H4 (cell line): ENCODE measurements around the gene IL12RB1. TPM values are rescaled to one million over a fixed set of nuclear protein-coding genes. Genes with fewer than 3 reads are reported as not detected.

Experiments
- DNase-seq: peaks from one replicate; pipeline ENCODE4 v3.0.0-alpha.2; 2015; ENCODE audit warnings: low spot score
- total RNA-seq: library from RNA; depleted of rRNA; stranded (reverse); fragments of >200 nt; shearing (Covaris generic); gene quantifications from 2 replicates; pipeline ENCODE4 v1.2.3, GENCODE V29; 2014; rRNA removed

The IL12RB1 gene
- 2.4 TPM in 2 replicates for total RNA-seq

DNA sequence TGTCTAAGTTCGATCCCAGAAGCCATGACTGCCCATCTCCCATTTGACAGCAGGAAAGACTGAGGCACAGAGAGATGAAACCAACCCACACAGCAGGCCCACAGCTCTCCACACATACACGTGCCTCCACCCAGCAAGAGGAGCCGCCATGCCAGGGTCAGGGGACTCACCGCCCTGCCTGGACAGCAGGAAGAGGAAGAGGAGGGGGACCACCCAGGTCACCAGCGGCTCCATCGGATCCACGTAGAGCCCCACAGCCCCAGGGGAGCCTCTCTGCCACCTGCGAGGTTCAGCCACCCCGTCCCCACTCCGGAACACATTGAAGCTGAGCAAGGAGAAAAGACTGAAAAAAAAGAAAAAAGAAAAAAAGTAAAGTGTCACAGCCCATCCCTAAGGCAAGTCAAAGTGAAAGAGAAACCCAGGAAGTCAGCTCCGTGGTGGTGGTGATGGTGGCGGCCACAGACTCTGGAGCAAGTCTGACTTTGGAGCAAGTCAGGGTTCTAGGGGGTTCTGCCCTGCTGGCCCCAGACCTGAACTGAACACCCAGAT, at the start of gene IL12RB1:
TSS of gene IL12RB1 (minus strand) at position 345 of the 549 bp plus-strand sequence. CDS start at position 234, 111 bp downstream.
- no peak for DNase-seq

DNA sequence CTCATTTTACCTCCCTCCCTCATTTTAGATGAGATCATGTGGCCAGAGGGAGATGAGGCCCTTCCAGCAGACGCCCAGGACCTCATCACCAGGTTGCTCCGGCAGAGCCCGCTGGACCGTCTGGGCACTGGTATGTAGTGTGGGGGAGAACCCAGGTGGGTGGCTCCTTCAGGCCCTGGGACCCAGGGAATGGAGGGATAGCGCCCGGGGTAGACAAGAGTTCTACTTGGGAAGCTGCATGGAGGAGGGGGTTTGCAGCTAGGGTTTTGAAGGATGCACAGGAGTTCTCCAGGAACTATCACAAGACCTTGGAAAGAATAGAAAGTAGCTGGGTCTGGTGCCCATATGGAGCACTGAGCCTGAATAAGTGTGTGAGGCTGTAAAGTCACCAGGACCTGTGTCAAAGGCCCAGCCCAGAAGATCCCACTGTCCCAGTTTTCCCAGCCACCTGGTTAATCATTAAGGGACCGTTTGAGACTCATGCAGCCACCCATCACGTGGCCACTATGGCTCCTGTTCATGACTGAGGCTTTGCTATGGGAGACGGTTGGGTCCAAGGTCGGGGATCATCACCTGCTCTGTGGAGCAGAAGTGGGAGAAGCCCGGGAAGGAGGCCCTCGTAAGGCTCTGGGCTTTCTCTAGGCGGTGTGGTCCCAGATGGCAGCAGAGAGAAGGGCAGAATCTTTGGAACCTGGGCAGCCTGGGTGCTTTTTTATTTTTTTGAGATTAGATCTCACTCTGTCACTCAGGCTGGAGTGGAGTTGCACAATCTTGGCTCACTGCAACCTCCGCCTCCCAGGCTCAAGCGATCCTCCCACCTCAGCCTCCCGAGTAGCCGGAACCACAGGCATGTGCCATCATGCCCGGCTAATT, 49.2 kb upstream of the IL12RB1 start:
- DNase-seq: no peak

DNA sequence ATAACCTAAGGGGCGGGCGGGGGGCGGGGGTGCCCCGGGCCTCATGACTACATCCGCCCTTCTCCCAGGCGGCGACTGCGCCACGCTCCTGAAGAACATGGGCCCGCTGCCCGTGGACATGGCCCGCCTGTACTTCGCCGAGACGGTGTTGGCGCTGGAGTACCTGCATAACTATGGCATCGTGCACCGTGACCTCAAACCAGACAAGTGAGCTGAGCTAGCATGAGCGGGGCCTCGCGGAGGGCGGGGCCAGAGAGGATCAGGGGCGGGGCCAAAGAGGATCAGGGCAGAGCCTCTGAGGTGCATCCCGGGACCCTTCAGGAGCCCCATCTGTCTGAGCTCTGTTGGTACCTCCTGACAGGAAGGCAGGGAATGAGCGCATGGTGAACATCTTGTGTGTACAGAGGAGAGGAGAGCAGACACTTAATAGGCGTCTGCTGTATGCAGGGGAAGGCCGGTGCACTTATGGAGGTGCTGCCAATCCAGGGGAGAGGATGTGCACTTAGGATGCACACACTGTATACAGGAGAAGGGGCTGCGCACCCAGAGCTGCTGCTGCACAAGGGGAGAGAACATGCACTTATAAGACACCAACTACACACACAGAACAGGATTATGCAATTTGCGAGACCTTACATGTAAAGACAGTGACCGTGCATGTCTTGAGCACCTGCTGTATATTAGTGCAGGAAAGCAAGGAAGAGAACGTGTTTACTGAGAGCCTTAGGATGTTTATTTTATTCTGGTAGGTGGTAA, 45.3 kb upstream of the IL12RB1 start:
- DNase-seq: no peak

DNA sequence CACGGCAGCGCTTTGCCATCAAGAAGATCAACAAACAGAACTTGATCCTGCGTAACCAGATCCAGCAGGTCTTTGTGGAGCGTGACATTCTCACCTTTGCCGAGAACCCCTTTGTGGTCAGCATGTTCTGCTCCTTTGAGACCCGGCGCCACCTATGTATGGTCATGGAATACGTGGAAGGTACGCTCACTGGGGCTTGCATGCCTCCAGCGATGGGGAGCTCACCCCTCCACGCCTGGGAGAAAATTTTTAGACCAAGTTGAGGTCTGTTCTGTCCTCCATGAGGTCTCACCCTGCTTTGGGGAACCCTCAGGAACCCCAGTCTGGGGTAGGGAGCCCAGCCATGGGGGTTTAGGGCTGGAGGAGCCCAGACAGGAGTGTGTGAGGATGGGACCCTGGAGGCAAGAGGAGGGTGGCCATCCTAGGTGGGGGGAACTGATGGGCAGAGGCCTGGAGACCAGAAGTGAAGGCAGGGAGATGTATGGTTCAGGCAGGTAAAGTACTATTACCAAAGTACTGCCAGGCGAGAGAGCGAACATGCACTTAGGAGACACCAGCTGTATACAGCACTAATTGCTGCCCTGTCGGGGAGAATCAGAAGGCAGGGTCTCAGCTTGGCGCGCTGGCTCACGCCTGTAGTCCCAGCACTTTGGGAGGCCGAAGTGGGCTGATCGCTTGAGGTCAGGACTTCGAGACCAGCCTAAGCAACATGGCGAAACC, 43.9 kb upstream of the IL12RB1 start:
- no peak for DNase-seq

DNA sequence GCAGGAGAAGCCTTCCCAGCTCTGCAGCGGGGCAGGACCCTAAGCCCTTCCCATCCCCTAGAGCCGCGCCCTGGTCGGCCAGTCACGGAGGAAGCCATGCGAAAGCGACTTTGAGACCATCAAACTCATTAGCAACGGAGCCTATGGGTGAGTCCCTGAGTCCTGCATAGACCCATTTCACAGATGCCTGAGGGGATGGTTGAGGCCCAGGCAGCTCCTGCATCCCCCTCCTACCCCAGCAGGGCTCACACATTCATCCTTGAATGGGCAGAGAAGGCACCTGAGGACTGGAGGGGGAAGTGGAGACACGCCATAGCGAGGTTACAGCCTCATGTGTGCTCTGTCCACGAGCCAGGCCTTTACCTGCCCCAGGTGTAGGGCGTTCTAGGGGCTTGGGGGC, 42.1 kb upstream of the IL12RB1 start:
- DNase-seq: no peak

DNA sequence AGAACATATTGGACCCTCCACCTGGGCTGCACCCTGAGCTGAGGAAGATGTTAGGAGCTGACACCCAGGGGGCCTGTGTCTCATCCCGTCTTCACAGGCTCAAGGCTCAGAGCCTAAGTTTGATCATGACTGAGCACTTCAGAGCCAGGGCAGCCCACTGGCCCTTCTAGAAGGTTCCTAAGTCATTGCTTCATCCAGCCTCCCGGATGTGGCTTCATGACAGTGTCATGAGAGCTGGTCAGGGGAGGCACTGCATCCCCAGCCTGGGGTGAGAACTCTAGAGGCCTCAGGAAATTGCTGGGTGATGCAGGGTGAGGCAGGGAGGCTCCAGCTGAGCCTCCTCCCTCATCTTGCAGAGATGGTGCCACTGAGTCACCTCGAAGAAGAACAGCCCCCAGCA, 41.3 kb upstream of the IL12RB1 start:
- DNase-seq: no peak

DNA sequence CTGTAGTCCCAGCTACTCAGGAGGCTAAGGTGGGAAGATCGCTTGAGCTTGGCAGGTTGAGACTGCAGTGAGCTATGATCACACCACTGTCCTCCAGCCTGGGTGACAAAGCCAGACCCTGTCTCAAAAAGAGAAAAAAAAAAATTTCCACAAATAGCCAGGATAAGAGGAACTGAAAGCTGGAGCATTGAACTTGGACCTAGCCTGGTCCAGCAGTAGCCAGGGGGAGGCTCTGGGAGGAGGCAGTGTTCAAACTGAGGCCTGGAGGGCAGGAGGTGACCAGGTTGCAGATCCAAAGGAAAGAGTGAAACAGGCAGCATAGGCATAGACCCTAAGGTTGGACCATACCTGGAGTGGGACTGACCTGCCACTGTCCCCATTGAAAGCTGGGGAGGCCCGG, 39.4 kb upstream of the IL12RB1 start:
- DNase-seq: no peak

DNA sequence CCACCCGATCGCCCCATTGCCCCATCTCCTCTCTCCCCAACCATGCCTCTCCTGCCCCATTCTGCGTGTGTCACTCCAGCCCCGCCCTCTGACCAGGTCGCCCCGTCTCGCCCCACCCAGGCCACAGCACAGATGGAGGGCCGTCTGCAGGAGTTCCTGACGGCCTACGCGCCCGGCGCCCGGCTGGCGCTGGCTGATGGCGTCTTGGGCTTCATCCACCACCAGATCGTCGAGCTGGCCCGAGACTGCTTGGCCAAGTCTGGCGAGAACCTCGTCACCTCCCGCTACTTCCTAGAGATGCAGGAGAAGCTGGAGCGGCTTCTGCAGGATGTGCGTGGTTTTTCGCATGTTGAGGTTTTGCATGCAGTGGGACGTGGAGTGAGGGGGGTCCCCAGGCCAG, 37.1 kb upstream of the IL12RB1 start:
- DNase-seq: no peak

DNA sequence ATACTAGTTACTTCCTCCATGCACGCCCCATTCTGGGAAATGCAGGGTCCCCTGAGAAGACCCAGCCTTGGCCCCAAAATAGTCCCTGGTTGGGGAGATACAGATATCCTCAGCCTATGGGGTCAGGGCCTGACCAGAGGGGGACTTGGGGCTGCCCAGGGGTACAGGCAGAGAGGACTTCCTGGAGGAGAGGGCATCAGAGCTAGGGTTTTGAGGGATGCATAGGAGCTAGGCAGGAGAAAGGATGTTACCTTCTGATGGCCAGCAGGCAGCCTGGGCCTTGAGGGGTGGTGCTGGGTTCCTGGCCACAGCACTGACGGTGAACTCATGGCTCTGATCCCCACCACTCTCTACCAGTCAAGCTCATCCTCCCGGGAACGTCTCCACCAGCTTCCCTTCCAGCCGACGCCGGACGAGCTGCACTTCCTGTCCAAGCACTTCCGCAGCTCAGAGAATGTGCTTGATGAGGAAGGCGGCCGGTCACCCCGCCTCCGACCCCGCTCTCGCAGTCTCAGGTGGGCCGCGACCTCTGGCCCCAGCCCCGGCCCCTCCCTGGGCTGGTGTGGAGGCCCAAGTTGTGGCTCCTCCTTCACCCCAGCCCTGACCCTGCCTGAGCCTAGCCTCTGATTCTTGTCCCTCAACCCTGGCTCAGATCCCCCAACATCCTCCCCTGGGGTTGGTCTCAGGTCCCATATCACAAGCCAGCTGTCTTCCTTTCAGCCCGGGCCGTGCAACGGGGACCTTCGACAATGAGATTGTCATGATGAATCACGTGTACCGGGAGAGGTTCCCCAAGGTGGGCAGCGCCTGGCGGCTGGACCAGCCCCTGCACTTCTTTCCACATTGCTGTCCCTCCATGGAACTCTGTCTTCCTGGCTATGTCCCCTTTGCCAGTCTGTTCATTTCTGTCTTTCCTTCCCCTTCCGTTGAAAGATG, 36.4 kb upstream of the IL12RB1 start:
- no peak for DNase-seq

DNA sequence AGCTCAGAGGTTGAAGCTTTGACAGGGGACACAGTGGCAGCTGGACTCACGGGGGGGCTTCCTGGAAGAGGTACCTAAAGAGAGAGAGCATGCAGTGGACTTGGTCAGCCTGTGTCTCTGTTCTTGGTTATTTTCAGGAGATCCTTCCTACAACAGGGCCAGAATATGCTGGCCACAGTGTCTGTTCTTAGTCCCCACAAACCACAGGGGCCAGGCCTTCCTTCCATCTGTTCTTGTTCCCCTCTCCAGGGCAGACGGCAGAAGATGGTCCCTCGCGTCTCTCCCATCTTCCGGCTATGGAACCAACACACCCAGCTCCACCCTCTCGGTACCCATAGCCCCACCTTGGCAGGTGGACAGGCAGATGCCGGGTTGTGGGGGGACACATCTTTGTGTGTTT, 35.7 kb upstream of the IL12RB1 start:
- no peak for DNase-seq

DNA sequence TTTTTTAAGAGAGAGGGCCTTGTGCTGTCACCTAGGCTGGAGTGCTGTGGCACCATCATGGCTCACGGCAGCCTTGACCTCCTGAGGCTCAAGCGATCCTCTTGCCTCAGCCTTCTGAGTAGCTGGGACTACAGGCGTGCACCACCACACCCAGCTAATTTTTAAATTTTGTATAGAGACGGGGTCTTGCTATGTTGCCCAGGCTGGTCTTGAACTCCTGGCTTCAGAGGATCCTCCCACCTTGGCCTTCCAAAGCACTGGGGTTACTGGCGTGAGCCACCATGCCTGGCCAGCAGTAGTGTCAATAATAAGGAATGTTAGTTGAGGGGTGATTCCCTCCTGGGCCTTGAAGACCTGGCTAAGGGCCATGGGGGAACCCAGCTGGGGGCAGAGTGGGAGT, 34.4 kb upstream of the IL12RB1 start:
- DNase-seq: no peak

DNA sequence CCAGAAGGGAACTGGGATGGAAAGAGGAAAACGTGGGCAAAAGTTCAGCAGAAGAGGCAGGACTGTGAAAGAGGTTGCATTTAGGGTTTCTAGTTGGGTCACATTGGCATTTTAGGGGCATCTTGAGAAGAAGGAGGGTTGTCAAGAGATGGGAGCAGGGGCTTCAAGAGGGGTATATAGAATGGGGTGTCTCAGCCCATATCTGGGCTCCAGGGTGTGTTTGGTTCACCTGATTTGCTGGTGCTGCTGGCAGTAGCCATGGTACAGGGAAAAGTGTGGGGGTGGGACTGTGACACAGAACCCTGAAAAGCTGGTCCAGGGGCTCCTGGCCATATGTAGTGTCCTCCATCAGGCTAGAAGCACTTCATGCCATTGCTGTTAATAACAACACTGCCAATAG, 33.4 kb upstream of the IL12RB1 start:
- DNase-seq: no peak

DNA sequence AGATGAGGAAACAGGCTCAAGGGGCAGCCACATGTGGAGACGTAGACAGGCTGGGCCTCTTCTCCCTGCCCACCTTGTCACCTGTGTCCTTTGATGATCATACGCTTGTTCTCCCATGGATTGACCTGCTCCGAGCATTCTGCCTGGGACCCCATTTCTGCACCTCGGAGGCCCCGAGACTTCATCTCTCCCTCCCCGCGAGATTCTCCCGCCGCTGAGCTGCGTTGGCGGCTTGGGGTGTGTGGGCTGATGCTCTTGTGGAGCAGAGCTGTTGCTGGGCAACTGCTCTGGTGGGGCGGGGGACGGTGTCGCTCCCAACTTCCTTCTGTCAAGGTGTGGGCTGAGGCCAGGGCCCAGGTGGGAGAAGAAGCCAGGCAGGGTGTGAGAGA, 33.0 kb upstream of the IL12RB1 start:
- DNase-seq: no peak

DNA sequence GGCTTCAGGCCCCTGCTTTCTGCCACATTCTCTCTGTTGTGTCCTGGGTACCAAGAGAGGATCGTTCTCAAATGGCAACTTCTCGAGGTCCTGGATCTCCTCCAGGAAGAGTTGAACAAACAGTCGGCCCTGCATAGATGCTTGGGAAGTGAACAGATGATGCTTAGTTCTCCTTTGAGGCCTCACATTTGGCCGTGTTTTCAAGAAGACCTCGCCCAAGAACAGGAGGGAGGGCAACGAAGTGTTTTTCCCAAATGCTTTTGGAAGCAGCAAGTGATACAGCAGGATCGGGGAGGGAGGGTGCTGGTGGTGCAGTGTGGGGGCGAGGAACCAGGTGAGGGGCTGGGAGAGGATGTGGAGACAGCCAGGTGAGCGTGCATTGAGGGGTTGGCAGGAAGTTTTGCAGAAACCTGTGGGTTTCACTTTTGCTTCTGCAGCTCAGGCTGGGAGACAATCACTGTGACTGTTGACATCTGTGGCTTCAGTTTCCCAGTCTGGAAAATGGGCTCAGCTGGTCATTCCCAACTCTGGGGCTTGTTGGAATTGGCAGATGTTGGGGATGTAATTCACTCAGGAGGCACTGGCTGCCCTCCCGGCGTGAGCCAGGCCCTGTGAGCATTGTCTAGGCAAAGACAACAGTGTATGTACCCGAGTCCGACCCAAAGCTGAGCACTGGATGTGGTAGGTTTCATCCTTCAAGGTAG, 32.4 kb upstream of the IL12RB1 start:
- no peak for DNase-seq

DNA sequence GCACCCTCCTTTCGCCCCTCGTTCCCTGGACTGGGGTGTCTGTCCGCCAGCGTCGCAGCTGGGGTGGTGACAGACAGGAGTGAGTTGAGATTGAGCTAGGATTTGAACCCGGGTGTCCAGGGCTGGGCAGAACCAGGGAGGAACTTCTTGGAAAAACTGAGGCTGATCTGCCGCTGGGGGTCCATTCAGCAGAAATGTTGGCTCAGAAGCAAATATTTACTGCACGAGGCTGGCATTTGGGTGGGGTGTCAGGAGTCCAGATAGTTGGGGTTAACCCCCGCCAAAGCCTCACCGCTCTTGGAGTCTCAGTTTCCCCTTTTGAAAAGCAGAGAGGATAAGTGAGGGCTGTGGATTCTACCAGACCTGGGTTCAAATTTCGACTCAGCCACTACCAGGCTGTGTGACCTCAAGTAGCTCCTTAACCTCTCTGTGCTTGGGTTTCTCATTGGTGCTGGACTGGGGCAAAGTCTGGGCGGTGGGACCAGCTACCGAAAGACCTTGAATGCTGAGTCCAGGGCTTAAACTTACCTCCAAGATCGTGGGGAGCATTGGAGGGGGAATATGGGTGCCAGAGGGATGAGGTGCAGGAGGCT, 31.8 kb upstream of the IL12RB1 start:
- DNase-seq: no peak

DNA sequence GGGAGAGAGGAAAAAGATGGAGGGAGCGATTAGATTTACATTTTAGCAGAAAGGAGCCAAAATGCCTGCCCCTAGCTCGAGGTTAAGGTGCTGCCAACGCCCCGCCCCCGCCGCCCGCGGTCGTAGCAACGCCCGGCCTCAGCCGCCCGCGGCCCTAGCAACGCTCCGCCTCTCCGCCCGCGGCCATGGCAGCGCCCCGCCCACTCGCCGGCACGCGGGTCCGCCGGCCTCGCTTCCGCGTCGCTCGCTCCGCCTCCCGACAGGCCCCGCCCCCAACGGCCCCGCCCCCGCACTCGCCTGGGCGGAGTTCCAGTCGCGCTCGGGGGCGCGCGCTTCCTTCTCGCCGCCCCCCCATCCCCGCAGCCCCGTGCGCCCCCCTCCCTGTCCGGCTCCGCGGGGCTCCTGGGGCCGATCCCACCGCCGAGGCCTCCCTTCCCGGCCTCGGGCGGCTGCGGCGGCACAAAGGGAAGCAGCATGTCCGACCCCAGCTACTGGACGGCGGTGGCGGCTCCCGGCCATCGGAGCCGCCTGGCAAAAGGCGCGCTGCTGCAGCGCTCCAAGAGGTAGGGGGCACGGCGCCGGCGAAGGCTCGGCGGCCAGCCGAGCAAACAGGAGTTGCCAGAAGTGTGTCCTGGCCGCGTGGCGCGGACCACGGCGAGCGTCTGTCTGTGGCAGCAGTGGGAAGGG, 31.1 kb upstream of the IL12RB1 start:
- peak; percentile 75 for DNase-seq

DNA sequence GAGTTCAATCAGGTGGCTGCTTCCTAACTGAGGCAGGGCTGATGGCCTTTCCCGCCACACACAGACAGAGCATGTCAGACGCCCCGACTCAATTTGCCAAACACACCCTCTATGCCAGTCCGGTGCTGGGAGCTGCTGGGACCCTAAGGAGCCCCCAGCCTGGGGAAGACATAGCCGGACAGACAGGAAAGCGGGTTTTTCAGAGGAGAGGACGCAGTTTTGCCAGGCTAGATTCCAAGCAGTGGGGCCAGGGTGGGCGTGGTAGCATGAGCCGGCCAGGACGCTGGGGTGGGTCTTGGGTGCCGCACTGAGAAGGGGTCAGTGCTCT, 30.6 kb upstream of the IL12RB1 start:
- DNase-seq: no peak

DNA sequence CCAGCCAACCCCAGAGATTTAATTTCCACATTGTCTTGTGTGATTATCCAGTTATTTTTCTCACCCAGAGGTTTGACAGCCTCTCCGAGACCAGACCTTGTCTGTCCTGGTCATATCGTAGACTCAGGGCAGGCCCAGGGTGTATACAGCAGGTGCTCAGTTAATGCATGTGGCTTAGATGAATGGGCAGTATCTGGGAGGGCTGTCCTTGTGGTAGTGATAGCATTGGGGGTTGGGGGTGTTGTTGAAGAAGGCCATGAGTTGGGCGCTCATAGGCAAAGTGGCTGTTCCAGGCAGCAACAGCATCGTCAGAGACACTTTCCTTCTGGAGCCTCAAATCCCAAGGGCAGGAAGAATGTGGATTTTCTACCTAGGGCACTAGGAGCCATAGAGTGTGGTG, 27.7 kb upstream of the IL12RB1 start:
- no peak for DNase-seq

DNA sequence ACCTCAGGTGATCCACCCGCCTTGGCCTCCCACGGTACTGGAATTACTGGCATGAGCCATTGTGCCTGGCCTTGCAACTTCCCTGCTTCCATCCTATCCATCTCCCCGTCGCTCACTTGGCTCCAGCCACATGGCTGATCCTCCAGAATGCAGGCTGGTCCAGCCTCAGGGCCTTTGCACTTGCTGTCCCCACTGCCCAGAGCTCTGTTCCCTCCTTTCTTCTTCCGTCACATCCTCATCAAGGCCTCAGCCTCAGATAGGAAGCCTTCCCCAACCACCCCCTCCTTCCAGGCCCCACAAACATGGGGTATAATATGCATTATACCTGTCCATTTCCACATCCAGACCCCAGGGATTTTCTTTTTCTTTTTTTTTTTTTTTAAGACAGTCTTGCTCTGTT, 27.1 kb upstream of the IL12RB1 start:
- no peak for DNase-seq
